NCI-H510A treated with DMSO at 0.1 percent for 48 hours (cell line): ENCODE measurements around the gene PCSK6.

Experiments
- DNase-seq: peaks from one replicate; lab custom pipeline; 2025; lab: John Stamatoyannopoulos, UW

PCSK6 gene

DNA sequence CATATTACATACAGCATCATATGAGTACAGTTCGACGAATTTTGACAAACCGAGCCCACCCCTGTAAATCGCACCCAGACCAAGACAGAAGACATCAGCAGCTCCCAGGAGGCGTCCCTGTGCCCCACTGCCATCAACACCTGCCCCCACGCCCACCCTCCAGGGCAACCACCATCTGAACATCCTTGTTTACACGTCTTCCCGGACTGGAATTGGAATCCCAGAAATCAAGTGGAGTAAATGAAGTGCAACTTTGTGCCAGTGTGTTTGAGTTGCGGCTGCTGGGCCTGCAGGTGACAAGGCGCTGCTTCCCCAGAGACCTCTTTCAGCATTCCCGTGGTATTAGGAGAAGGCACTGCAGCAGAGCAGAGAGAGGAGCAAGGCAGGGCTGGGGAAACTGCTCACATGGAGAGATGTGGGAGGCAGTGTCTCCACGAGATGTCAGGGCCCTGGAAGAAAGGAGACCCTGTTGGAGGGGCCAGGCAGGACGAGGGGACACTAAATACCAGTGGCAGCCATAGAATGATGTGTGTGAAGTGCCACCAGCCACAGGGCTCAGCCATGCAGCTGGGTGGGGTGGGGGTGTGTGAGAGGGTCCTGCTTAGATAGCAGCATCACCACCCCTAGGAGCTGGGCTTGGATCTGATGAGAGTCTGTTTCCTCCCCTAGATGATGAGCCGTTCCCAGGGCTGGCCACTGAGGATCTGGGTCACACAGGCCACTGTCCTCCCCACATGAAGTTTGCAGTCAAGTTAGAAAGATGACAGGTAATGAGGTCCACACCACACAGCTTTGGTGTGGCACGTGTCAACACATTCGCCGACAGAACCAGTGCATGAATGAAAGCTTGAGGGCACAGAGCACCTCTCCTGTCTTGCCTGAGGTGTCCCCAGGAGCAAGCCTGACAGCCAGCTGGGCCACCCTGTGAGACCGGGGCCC lies 33.4 kb upstream of the PCSK6 start:
- no peak for DNase-seq

DNA sequence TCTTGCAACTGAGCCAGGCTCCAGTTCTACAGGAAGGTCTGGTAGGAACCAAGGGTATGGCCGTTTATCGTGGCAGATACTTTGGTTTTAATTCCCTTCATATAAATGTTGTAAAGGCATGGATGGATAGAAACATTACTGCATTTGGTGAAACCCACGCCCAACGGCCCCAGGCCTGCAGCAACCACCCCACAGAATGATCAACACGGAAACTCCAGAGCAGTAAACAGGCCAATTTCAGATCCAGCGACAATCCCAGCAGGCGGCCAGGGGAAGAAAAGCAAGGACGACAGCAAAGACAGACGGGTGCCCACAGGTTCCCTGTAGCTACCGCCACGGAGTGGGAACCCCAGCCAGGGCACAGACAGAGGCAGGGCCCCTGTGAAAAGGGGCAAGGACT lies 32.6 kb upstream of the PCSK6 start:
- DNase-seq = no peak

DNA sequence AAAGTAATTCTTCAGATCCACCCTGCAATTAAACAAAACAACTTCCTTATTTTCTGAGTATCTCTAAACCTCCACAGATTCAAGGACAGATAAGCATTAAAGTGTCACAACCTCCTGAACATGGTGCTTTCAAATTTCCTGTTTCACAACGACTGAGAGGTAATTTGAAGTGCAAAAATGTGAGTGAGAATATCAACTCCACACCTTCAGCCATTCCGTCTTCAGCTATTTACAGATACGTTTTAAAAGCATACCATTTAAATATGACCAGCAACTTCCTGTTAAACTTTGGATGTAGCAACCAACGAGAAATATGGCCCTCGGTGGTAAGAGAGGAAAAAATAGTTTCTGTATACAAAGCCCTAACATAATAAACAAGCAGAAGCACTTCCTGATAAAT lies 32.1 kb upstream of the PCSK6 start:
- DNase-seq = no peak

DNA sequence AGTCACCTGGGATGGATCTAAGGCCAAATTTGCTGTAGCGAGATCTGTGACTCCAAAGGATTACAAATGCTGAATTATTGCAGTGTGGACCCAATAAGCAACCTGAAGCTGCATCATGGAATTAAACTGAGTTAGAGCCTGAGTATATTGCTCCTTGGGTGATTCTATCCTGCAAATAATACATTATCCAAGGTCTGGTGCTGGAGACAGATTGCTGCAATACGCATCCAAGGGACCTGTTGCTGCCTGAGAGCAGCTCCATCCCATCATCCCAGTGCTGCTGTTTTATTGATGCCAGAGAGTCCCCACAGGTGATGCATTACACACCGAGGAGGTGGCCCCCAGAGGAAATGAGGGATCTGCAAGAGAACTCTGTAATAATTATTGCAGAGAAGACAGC lies 31.6 kb upstream of the PCSK6 start:
- no peak for DNase-seq

DNA sequence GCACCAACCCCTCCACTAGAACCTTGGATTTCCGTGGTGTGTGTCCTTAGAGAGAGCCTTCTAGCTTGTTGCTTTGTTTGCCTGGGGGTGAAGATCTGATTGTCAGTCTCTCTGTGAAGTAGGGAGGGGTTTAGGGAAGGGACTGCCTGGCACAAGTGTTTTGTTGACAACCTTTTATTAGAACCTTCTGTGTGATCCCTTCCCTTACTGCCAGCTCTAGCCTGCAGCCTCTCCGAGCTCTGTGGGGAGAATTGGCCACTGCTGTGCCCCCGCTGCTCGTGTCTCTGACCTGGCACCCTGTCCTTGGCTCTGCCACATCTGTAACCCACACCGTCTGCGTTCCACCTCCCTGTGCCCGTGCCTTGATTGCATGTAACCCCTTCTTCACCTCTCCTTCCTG lies 30.9 kb upstream of the PCSK6 start:
- no peak for DNase-seq

DNA sequence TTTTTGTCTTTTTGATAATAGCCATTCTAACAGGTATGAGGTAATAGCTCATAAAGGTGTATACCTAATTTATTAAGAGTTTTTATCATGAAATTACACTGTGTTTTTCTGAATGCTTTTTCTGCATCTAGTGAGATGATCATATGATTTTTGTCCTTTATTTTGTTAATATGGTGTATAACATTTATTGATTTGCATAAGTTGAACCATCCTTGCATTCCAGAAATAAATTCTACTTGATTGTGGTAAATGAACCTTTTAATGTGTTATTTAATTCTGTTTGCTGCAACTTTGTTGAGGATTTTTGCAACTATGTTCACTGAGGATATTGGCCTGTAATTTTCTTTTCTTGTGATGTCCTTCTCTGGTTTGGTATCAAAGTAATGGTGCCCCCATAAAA lies 28.0 kb upstream of the PCSK6 start:
- DNase-seq = no peak

DNA sequence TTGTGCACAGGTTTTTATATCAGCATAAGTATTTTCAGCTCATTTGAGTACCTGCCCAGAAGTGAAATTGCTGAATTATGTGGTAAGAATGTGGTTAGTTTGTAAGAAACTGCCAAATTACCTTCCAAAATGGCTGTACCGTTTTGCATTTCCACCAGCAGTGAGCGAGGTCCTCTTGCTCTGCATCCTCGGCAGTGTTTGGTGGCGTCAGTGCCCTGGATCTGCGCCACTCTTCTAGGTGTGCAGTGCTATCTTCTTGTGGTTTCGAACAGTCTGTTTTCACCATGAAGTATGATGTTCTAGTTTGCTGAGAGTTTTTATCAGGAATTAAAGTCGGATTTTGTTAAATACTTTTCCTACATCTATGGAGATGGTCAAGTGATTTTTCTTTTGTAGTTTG lies 24.8 kb upstream of the PCSK6 start:
- no peak for DNase-seq

DNA sequence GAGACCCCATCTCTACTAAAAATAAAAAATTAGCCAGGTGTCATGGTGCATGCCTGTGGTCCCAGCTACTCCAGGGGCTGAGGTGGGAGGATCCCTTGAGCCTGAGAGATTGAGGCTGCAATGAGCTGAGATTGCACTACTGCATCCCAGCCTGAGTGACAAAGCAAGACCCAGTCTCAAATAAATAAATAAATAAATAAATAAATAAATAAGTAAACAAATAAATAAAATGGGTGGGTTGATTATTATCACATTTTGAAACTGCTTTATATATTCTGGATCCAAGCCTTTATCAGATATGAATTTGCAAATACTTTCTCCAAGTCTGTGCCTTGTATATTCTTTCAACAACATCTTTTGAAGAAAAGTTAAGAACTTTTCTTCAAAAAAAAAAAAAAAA lies 22.2 kb upstream of the PCSK6 start:
- DNase-seq = no peak

DNA sequence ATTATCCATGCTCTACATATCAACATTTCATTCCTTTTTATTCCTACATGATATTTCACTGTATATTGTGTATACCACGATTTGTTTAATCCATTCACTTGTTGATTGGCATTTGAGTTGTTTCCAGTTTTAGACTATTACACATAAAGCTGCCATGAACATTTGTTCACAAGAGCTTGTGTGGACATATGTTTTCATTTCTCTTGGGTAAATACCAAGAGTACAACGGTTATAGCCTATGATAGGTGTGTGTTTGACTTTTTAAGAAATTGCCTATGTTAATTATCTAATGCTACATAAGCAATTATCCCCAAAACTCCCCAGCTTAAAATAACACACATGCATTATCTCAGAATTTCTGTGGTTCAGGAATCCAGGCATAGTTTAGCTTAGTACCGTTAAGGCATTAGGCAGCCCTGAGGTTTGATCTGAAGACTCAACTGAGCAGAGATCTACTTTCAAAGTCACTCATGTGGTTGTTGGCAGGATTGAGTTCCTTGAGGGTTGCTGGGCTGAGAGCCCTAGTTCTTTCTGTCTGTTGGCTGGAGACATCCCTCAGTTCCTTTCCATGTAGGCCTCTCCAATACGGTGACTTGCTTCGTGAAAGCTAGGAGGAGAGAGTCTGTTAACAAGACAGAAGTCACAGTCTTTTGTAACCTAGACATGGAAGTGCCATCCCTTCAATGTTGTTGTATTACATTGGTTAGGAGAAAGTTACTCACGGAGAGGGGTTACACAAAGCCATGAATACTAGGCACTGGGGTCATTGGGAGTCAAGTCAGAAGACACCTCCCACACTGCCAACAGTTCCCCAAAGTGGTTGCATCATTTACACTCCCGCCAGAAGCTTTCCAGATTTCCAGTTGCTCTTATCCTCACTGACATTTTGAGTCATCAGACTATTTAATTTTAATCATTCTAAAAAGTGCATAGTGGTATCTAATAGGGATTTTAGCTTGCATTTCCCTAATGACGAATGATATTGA lies 21.0 kb upstream of the PCSK6 start:
- no peak for DNase-seq

DNA sequence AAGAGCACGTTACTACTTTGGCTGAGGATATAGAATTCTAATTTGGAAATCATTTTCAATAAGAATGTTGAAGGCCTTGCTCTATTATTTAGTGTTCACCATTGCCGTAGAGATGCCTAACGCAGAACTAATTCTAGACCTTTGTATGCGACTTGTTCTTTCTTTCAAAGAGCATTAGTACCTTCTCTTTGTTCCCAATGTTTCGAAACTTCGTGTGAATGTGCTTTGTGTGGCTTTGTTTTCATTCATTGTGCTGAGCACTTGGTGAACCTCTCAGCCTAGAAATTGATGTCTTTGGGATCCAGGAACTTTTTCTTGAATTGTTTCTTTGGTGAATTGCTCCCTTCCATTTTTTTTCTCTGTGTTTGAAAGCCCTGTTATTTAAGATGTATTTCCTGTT lies 19.8 kb upstream of the PCSK6 start:
- no peak for DNase-seq

DNA sequence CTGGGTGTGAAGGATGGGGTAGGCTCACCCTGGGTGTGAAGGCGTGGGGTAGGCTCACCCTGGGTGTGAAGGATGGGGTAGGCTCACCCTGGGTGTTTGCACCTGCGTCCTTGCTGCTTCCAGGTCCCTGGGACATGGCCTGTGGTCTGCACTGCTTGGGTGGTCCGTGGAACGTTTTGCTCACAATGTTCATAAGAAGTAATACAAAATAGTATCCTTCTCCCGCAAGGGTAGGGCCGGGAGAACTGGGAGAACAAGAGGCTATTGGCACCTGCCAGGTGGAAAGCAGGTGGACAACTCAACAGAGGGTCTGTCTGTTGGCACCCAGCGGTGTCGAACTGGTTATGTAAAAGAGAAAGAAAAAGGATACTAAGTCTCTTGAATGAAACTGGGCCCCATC lies 17.0 kb upstream of the PCSK6 start:
- DNase-seq = no peak

DNA sequence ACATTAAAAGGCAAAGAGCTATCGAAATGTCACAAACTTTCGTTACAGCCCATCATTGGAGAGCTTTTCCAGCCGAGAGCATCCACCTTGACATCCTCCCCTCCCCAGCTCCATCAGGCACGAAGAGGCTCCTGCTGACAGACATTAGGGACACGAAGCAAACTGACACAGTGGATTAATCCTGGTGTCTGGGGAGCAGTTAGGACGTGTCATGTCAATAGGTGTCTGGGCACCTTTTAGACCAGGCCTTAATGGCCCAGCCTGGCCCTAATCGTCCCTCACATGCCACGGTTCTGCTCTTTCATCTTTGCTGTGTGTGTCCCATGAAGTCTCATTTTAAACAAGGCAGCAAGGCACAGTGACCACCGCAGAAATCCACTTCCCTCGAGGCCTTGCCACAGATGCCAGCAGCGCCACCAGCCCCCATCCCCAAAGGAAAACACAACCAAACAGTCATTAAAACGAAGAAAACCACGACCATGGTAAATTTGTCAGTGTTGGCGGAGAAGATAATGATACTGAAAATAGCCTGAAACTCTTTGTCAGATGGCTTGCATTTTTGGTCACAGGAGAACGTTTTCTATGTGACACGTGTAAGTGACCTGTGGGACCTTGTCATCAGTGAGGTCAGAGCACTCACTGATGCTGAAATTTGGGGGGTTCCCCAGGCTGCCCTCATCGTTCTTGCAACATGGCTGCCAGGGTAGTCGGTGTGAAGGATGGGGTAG lies 16.3 kb upstream of the PCSK6 start:
- DNase-seq = no peak

DNA sequence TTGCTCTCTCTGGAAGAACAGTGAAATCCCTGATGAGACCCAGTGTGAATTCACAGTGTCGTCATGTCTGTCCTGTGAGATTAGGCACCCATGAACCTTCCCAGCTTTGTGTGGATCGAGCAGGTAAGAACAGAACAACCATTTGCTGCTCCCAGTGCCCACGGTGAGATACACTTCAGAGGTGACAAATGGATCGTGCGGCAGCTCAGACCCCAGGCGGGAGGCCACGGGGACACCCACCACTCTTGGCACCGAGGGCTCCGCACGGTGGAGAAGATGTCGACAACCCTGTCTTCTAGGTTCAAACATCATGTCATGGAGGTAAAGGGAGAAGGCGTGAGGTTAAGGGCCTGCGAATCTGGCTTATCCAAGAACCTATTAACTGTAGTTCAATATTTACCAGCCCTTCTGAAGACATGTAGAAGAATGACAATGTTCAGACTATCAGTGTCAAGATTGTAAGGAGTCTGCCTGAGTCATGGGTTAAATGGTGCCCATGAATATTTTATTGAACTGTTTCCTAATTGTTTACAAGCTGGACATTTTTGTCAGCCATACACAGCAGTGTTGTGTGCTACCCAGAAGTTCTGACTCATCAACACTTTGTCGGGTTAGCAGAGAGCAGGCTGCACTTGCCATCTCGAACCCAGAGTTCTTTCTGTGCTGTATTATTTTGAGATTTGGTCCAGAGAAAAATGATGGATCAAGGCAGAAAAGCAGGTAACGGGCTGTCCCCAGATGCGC lies 15.5 kb upstream of the PCSK6 start:
- DNase-seq = no peak

DNA sequence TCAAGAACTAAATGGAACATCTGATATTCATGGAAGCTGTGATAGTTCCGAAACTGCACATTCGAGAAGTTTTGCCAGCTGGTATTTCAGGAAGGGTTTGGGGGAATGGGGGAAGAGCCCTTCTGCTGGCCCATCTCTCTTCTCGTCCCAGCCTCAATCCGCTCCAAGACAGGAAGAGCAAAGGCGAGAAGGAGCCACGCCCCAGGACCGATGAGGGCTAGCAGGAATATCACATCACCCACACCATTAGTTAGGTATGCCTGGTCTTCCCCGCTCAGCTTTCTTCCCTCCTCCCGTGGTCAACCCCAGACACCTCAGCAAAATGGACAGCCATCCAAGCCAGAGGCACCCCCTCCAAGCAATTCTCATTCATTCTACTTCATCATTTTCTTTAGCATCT lies 14.9 kb upstream of the PCSK6 start:
- DNase-seq = no peak

DNA sequence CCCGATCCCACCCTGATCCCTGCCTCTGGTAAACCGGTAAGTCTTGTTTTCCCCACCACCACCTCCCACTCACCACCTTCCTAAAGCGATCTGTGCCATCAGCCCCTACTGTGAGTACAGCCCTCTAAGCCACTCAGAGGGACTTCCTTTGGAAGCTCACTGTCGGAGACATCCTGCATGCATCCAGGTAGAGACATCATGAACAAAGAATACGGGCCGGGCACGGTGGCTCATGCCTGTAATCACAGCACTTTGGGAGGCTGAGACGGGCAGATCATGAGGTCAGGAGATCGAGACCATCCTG lies 13.7 kb upstream of the PCSK6 start:
- DNase-seq = no peak

DNA sequence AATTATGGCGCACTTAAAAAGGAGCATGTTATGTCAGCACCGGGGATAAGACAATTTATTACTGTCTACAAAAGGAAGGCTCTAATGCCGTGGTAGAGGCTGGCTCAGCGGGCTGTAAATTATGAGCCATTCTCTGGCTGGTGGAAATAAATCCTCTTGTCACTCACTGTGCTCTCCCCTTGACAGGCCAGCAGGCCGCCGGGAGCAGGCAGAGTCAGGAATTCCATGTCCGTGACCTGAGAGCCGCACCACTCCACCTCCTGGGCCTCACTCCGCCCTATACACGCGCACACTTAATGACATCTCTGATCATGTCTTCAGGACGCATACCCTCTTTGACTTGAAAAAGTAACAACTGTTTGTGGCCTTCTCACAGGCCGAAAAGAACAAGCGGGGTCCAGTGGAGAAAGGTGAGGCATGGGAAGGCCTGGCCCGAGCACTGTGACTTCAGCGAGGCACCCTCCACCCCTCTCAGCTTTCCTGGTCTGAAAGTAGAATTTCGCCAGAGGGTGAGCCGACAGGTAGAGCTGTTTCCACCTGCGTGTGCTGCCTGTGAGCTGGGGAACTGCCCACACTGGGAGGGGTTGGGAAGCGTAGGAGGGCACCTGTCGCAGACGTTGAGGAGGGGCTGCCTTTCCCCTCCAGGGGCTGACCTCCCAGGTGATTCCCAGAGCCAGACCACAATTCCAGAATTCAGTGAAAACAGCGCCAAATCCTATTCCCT lies 13.2 kb upstream of the PCSK6 start:
- DNase-seq = no peak

DNA sequence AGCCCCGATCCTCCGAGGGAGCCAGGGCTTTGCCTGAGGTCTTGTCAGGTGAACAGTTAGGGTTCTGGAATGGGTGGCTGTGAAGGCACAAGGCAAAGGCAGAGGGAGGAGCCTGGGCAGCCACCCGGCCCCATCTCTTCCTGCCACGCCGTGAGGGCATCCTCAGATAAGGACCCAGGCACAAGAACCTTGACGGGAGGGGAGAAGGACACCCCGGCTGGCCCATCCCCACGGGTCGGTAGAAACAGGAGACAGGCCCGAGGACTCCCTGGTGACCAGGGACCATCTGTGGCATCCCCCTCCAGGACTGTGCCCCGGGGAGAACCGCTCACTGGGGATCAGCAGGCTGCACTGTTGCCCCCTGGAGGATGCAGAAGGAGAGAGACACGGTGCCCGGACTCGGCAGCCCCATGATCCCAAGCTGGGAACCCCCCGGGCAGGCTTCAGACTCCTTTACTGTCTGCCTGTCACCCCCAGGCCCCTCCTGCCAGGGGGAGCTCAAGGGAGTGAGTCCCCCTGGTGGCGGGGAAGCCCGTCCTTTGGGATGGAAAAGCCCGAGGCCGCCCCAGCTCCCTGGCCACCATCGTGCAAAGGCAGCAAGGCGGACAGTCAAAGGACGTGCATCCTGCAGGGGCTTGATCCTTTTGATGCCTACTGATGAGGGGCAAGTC lies 12.3 kb upstream of the PCSK6 start:
- no peak for DNase-seq

DNA sequence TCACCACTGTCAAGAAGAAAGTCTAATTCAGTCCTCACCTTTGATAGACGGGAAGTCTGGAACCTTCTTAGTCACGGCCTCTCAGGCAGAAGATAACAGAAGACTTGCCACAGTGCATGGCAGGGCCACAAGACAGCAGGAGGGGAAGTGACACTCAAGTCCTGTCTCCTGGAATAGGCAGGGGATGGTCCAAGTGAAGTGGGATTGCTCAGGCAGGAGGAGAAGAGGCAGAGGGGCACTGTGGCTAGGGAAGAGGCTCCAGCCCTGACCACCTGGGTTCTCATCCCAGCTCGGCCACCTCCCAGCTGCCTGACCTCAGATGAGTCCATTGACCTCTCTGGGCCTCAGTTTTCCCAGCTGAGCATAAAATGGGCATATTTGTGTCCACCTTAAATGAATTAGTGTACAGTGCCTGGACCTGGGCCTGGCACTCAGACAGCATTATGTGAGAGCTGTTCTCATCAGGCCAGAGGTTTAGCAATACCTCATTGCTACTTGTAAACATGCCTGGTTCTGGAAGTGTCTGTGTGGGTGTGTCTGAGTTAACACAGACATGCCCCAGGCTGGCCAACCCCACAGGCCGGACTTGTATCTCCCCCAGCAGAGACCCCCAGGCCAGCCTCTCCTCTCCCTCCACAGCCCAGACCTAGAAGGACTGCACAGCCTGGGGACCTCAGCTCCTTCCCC lies 11.5 kb upstream of the PCSK6 start:
- DNase-seq = no peak

DNA sequence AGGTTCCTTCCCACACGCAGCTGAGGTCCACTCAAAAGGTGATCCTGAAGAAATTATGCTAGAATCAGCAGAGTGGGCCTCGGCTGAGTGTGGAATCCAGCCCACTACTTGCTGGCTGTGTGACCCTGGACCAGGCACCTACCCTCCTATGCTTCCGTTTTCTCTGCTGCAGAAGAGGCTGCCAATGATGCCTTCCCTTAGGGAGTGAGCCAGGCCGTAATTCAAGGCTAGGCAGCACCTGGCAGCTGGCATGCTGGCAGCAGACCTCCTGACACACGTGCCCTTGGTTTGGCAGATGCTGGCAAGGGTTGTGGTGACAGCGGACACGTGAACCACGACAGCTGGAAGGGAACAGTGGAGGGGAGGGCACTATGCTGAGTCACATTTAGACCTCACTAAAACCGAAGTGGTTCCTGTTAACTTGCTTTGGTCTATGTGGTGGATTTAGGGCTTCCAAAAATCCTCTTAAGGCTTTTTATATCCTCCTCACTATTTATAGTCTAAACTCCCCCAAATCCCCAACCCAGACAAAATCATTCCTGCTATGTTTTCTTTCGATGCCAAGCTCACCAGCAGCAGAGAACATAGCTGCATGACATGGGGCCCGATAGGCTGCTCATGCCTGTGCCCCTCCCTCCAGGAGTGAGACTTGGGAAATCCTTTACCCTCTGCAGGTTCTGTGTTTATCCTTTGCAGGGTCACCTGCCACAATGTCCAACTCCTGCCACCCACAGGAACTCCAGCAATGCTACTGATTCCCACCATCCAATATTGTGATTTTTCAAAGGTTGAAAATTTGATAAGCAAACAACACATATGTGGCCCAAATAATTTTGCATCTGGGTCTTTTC lies 10.6 kb upstream of the PCSK6 start:
- no peak for DNase-seq
